ENCODE measurements around the gene REG4.
"Not testable (repeated sequence)": the region's sequence is repeated elsewhere in the genome, so short reads cannot be mapped to it uniquely, and the experiment has no call there.

The REG4 gene

DNA sequence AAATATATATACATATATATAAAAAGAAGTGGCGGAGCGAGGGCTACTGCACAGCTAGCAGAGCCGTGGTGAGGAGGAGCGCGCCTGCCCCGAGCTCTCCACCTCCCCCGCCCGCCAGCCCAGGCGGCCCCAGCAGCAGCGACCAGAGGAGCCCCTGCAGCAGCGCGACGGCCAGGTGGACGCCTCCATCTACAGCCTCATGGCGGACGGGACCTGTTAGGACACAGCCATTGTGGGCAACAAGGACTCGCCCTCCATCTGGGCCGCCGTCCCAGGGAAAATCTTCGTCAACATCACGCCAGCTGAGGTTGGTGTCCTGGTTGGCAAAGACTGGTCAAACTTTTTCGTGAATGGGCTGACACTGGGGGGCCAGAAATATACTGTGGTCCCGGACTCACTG is 41.9 kb upstream of the REG4 start:
- Histone ChIP-seq H3K36me3 (ENCODE audit: insufficient read depth, low read length) (no peaks in the 10 kb centered on the region), H3K4me1 (ENCODE audit: insufficient read depth, low read length) (peaks cover 2% of the 10 kb centered on the region), H3K9me3 (ENCODE audit: insufficient read depth, low read length, severe bottlenecking) (no peaks in the 10 kb centered on the region), H3K79me2 (ENCODE audit: insufficient read depth, low read length) (no peaks in the 10 kb centered on the region), H3K4me3 (ENCODE audit: low read depth in 1 of 2, low read length in 2 of 2) (no peak overlapping the region), H3K4me2 (ENCODE audit: insufficient read depth, low read length) (no peak overlapping the region), H3K9ac (ENCODE audit: low read depth, low read length) (no peak overlapping the region), H3K27ac (ENCODE audit: low read length) (no peak overlapping the region), H2AFZ (ENCODE audit: low read depth, low read length) (no peak overlapping the region), H4K20me1 (ENCODE audit: insufficient read depth, low read length) (no peaks in the 10 kb centered on the region), H3K27me3 (ENCODE audit: insufficient read depth, low read length, poor library complexity) (no peaks in the 10 kb centered on the region)
- TF ChIP-seq, protein P1, sequence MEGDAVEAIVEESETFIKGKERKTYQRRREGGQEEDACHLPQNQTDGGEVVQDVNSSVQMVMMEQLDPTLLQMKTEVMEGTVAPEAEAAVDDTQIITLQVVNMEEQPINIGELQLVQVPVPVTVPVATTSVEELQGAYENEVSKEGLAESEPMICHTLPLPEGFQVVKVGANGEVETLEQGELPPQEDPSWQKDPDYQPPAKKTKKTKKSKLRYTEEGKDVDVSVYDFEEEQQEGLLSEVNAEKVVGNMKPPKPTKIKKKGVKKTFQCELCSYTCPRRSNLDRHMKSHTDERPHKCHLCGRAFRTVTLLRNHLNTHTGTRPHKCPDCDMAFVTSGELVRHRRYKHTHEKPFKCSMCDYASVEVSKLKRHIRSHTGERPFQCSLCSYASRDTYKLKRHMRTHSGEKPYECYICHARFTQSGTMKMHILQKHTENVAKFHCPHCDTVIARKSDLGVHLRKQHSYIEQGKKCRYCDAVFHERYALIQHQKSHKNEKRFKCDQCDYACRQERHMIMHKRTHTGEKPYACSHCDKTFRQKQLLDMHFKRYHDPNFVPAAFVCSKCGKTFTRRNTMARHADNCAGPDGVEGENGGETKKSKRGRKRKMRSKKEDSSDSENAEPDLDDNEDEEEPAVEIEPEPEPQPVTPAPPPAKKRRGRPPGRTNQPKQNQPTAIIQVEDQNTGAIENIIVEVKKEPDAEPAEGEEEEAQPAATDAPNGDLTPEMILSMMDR (IDR thresholded peaks at IDR 0.05; ENCODE audit: borderline replicate concordance, extremely low read depth, low read length, poor library complexity, severe bottlenecking), result no peak
- no peak for TF ChIP-seq EZH2 (IDR thresholded peaks at IDR 0.05; ENCODE audit: borderline replicate concordance, low read depth, low read length, severe bottlenecking)
- no peak for DNase-seq
- no peak for ATAC-seq (ENCODE audit: insufficient read depth, low read depth)

DNA sequence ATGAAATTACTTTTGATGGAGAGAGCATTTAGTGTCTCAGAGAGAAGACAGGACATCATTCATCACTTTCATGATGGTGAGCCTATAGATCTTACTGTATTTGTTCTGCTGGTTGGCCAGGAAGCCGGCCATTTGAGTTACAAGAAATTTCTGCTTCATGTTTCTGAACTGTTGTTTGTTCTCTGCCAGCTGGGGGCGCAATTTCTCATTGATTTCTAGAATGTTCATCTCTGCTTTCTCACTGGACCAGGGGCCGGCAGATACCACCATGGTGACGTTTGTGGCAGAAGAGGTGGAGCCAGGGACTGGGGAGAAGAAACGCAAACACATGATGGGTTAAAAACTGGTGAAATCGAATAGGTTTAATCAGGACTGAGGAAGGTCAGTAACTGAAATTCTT is 32.9 kb upstream of the REG4 start:
- TF ChIP-seq, protein P1 (IDR thresholded peaks at IDR 0.05; ENCODE audit: borderline replicate concordance, extremely low read depth, low read length, poor library complexity, severe bottlenecking), result peak; percentile 41
- not testable (repeated sequence) for H3K79me2 ChIP-seq (ENCODE audit: insufficient read depth, low read length); H3K27me3 ChIP-seq (ENCODE audit: insufficient read depth, low read length, poor library complexity); DNase-seq; H3K9me3 ChIP-seq (ENCODE audit: insufficient read depth, low read length, severe bottlenecking); H3K4me3 ChIP-seq (ENCODE audit: low read depth in 1 of 2, low read length in 2 of 2); H2AFZ ChIP-seq (ENCODE audit: low read depth, low read length); H3K27ac ChIP-seq (ENCODE audit: low read length); H3K4me1 ChIP-seq (ENCODE audit: insufficient read depth, low read length); H3K4me2 ChIP-seq (ENCODE audit: insufficient read depth, low read length); H4K20me1 ChIP-seq (ENCODE audit: insufficient read depth, low read length); ATAC-seq (ENCODE audit: insufficient read depth, low read depth); H3K36me3 ChIP-seq (ENCODE audit: insufficient read depth, low read length); H3K9ac ChIP-seq (ENCODE audit: low read depth, low read length)

DNA sequence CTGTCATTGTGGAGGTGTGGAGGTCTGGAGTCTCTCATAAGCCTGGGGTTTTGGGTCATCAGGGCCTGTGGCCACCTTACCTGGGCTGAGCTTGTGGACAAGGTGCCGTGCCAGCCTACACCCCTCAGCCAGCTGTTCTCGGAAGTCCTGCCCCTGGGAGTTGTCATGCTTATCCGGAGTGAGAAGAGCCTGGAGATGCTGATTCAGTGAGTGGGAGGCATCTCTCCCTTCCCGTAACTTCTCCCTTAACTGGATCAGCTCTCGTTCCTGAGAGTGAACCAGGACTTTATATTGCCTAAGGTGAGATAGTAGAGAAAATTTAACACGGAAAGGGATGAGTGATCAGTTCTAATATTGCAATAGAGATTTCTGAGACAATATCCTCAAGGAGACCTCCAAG is 30.0 kb upstream of the REG4 start:
- ATAC-seq (ENCODE audit: insufficient read depth, low read depth), result no peak
- no peak overlapping the region for H3K9ac ChIP-seq (ENCODE audit: low read depth, low read length)
- H3K9me3 ChIP-seq (ENCODE audit: insufficient read depth, low read length, severe bottlenecking), result no peaks in the 10 kb centered on the region
- no peak overlapping the region for H3K4me2 ChIP-seq (ENCODE audit: insufficient read depth, low read length)
- TF ChIP-seq, protein P1 (IDR thresholded peaks at IDR 0.05; ENCODE audit: borderline replicate concordance, extremely low read depth, low read length, poor library complexity, severe bottlenecking), result no peak
- no peak for TF ChIP-seq EZH2 (IDR thresholded peaks at IDR 0.05; ENCODE audit: borderline replicate concordance, low read depth, low read length, severe bottlenecking)
- H4K20me1 ChIP-seq (ENCODE audit: insufficient read depth, low read length), result no peaks in the 10 kb centered on the region
- no peak overlapping the region for H2AFZ ChIP-seq (ENCODE audit: low read depth, low read length)
- H3K4me1 ChIP-seq (ENCODE audit: insufficient read depth, low read length), result no peaks in the 10 kb centered on the region
- no peaks in the 10 kb centered on the region for H3K79me2 ChIP-seq (ENCODE audit: insufficient read depth, low read length)
- no peak overlapping the region for H3K4me3 ChIP-seq (ENCODE audit: low read depth in 1 of 2, low read length in 2 of 2)
- no peak overlapping the region for H3K27ac ChIP-seq (ENCODE audit: low read length)
- no peaks in the 10 kb centered on the region for H3K36me3 ChIP-seq (ENCODE audit: insufficient read depth, low read length)
- DNase-seq, result no peak
- H3K27me3 ChIP-seq (ENCODE audit: insufficient read depth, low read length, poor library complexity), result no peaks in the 10 kb centered on the region

DNA sequence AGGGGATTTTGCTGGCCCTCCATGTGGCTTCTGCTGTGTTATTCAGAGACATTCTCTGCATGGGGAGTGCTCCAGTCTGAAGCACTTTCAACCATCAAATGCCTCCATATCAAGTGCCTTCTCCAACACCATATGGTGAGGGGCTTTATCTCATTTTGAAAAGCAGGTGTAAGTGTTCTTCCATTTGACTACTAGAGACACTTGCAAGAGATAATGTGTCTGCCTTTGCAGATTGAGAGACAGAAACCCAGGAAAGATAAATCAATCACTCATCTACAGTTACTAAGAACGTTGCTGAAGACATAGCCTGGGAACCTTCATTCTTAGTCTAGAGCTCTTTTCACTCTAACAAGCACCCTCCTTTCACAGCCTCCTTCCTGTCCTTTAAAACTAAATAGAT is 29.5 kb upstream of the REG4 start:
- TF ChIP-seq, protein P1 (IDR thresholded peaks at IDR 0.05; ENCODE audit: borderline replicate concordance, extremely low read depth, low read length, poor library complexity, severe bottlenecking), result no peak
- no peak for TF ChIP-seq EZH2 (IDR thresholded peaks at IDR 0.05; ENCODE audit: borderline replicate concordance, low read depth, low read length, severe bottlenecking)
- no peak for ATAC-seq (ENCODE audit: insufficient read depth, low read depth)
- H2AFZ ChIP-seq (ENCODE audit: low read depth, low read length), result no peak overlapping the region
- no peak for DNase-seq
- H3K9me3 ChIP-seq (ENCODE audit: insufficient read depth, low read length, severe bottlenecking), result no peaks in the 10 kb centered on the region
- H3K4me3 ChIP-seq (ENCODE audit: low read depth in 1 of 2, low read length in 2 of 2), result no peak overlapping the region
- no peaks in the 10 kb centered on the region for H3K79me2 ChIP-seq (ENCODE audit: insufficient read depth, low read length)
- no peak overlapping the region for H3K4me2 ChIP-seq (ENCODE audit: insufficient read depth, low read length)
- no peaks in the 10 kb centered on the region for H3K36me3 ChIP-seq (ENCODE audit: insufficient read depth, low read length)
- no peaks in the 10 kb centered on the region for H3K4me1 ChIP-seq (ENCODE audit: insufficient read depth, low read length)
- H3K27ac ChIP-seq (ENCODE audit: low read length), result no peak overlapping the region
- H4K20me1 ChIP-seq (ENCODE audit: insufficient read depth, low read length), result no peaks in the 10 kb centered on the region
- no peaks in the 10 kb centered on the region for H3K27me3 ChIP-seq (ENCODE audit: insufficient read depth, low read length, poor library complexity)
- no peak overlapping the region for H3K9ac ChIP-seq (ENCODE audit: low read depth, low read length)

All from DND-41 (cell line).